Erythroblast (primary cell): Measurements from ENCODE around the gene GTF2H3.

Experiments used
- GATA1 ChIP-seq: IDR thresholded peaks from 2 replicates; pipeline ENCODE4 v1.6.1; 2011; ENCODE audit warnings: low read depth, mild to moderate bottlenecking, control low read depth, low read length, moderate library complexity
- POLR2A ChIP-seq: IDR thresholded peaks from 2 replicates; pipeline ENCODE4 v1.6.1; 2011; ENCODE audit warnings: mild to moderate bottlenecking, low read length

GRCh38 chr12:123659996-123660727 lies 26.5 kb downstream of the GTF2H3 start:
- TF ChIP-seq POLR2A (no peak), GATA1 (no peak)
